Cardiac muscle cell (in vitro differentiated cells and primary cell): ENCODE measurements around the gene SLC35F6. TPM values are rescaled to one million over a fixed set of nuclear protein-coding genes. Genes with fewer than 3 reads are reported as not detected.

Source experiments
- DNase-seq, 2 donors: peaks; one replicate each; pipeline versions ENCODE4 v3.0.0 to v3.0.0-alpha.2; 2010 to 2017; ENCODE audit warnings: low read depth in 1 of 2, low spot score in 1 of 2
- H3K27ac ChIP-seq: fragments of 200-600 bp; sonication (generic); 2 replicates; pipeline ENCODE4 v1.5.1; 2016
- H3K27me3 ChIP-seq: fragments of 200-600 bp; sonication (generic); 2 replicates; pipeline ENCODE4 v1.6.0; 2016; ENCODE audit warnings: control low read depth
- H3K36me3 ChIP-seq: fragments of 200-600 bp; sonication (generic); 2 replicates; pipeline ENCODE4 v1.5.1; 2016; ENCODE audit warnings: control low read depth
- H3K4me1 ChIP-seq: fragments of 200-600 bp; sonication (generic); 2 replicates; pipeline ENCODE4 v1.8.1; 2017; ENCODE audit warnings: low read depth, mild to moderate bottlenecking, mixed run types
- H3K4me3 ChIP-seq: fragments of 200-600 bp; sonication (generic); 2 replicates; pipeline ENCODE4 v1.5.1; 2016; ENCODE audit warnings: mild to moderate bottlenecking
- H3K9me3 ChIP-seq: fragments of 200-600 bp; sonication (generic); 2 replicates; pipeline ENCODE4 v1.5.1; 2017; ENCODE audit warnings: low read depth, mild to moderate bottlenecking, control low read depth
- polyA plus RNA-seq: library from polyadenylated mRNA; unstranded; fragments of >200 nt; fragmentation: Nextera tagmentation; extraction: Ambion mirVana; gene quantifications from 2 replicates; pipeline ENCODE4 v1.2.1, GENCODE V29; 2016
- total RNA-seq: library from RNA; depleted of rRNA; stranded (reverse); fragments of >200 nt; gene quantifications from 2 replicates; pipeline ENCODE4 v1.2.3, GENCODE V29; 2016
- TF ChIP-seq, protein P1 (sequence below): IDR thresholded peaks from 2 replicates; pipeline ENCODE4 v1.5.1; 2012; ENCODE audit warnings: low read depth, mild to moderate bottlenecking, low read length

SLC35F6 gene
- total and polyA plus RNA-seq, 2 experiments from 2014 or later: 7.2 to 11.2 TPM

DNA sequence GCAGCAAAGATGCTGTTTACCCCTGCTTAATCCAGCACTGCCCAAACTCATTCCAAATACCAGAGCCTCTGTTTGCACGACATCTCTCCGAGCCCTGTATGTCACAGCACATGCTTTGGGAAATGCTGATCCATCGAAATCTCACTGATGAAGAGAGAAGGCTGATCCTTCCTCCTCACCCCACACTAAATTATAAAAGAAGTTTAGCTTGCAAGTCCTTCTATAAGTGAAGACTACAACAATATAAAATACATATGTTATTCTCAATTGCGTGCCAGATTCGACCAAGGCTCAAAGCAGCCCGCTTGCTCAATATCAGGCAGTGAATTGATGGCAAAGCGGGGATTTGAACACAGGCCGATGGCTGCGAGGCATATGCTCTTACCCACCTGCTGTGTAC, 30.7 kb upstream of the SLC35F6 start:
- no peak for DNase-seq
- TF ChIP-seq, protein P1, sequence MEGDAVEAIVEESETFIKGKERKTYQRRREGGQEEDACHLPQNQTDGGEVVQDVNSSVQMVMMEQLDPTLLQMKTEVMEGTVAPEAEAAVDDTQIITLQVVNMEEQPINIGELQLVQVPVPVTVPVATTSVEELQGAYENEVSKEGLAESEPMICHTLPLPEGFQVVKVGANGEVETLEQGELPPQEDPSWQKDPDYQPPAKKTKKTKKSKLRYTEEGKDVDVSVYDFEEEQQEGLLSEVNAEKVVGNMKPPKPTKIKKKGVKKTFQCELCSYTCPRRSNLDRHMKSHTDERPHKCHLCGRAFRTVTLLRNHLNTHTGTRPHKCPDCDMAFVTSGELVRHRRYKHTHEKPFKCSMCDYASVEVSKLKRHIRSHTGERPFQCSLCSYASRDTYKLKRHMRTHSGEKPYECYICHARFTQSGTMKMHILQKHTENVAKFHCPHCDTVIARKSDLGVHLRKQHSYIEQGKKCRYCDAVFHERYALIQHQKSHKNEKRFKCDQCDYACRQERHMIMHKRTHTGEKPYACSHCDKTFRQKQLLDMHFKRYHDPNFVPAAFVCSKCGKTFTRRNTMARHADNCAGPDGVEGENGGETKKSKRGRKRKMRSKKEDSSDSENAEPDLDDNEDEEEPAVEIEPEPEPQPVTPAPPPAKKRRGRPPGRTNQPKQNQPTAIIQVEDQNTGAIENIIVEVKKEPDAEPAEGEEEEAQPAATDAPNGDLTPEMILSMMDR: no peak
- Histone ChIP-seq H3K27me3 (no peaks in the 10 kb centered on the region), H3K4me3 (no peak overlapping the region), H3K9me3 (no peaks in the 10 kb centered on the region), H3K27ac (no peak overlapping the region), H3K36me3 (no peaks in the 10 kb centered on the region), H3K4me1 (peaks cover 3% of the 10 kb centered on the region)

DNA sequence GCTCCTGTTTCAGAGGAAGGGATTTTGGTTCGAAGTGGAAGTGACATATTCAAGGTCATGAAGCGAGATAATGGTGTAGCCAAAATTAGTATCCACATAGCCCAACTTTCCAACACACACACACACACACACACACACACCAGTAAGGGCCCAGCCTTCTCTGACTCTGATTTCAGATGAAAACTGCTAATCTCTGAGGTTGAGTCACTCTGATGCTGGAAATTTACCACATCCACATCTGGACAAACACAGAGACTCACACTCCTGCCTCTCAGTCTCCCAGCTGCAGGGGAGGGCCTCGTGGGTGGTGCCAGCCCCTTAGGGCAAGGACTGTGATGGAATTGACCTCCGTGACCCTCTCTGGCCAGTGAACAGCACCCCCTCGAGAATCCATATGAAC, 29.0 kb upstream of the SLC35F6 start:
- Histone ChIP-seq H3K36me3 (no peaks in the 10 kb centered on the region), H3K27me3 (no peaks in the 10 kb centered on the region), H3K4me3 (no peak overlapping the region), H3K9me3 (no peaks in the 10 kb centered on the region), H3K27ac (no peak overlapping the region), H3K4me1 (peaks cover 3% of the 10 kb centered on the region)
- DNase-seq: peak in 1 of 2 donors; percentile 96
- TF ChIP-seq, protein P1: no peak

DNA sequence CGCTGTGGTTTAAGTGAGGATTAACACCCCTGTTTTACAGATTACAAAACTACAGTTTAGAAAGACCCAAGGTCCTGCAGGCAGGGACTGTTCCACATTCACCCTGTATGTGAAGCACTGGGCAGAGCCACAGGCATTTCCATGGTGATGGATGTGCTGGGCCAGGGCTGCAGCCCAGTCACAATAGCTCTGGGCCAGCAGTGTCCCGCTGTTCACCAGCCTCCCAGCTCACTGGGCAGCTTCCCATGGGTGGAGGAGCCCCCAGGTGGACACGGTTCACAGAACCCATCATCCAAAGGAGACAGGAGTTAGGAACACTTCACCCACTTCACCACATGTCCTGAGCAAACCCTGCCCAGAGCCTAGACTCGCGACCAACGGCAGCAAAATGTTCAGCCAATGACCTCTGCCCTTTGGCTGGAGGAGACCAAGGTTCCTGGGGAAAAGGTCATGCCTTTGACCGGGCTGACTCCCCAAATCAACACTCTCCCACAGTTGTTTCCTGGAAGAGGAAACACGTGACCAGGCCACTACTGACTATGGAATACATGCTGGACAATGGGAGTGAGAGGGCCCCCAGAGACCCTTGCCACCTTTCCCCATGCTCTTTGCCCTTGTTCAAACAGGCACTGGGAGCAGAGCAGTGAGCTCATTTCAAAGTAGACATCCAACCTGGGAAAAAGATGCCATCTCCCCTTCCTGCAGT, 28.0 kb upstream of the SLC35F6 start:
- no peak for DNase-seq
- Histone ChIP-seq H3K27ac (no peak overlapping the region), H3K4me3 (no peak overlapping the region), H3K4me1 (peaks cover 11% of the 10 kb centered on the region), H3K9me3 (no peaks in the 10 kb centered on the region), H3K36me3 (no peaks in the 10 kb centered on the region), H3K27me3 (no peaks in the 10 kb centered on the region)
- TF ChIP-seq, protein P1: no peak

DNA sequence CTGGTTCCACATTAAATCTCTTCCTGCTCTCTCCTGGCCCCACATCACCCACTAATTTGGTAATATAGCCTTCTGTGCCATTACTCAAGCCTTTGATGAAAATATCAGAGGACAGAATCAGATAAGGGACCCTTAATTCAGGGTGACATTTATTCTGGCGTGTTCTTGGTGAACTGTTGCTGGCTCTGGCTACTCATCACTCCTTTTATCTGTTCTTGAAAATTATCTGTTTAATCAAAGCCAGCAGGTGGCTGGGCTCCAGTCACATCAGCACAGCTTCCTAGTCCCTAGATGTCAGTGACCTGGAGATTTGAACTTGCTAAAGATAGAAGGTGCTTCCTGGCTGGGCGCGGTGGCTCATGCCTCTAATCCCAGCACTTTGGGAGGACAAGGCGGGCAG, 26.9 kb upstream of the SLC35F6 start:
- DNase-seq: no peak
- no peak overlapping the region for H3K27ac ChIP-seq
- H3K27me3 ChIP-seq: no peaks in the 10 kb centered on the region
- H3K4me3 ChIP-seq: no peak overlapping the region
- peaks cover 10% of the 10 kb centered on the region for H3K4me1 ChIP-seq
- TF ChIP-seq, protein P1: no peak
- H3K9me3 ChIP-seq: no peaks in the 10 kb centered on the region
- H3K36me3 ChIP-seq: no peaks in the 10 kb centered on the region

DNA sequence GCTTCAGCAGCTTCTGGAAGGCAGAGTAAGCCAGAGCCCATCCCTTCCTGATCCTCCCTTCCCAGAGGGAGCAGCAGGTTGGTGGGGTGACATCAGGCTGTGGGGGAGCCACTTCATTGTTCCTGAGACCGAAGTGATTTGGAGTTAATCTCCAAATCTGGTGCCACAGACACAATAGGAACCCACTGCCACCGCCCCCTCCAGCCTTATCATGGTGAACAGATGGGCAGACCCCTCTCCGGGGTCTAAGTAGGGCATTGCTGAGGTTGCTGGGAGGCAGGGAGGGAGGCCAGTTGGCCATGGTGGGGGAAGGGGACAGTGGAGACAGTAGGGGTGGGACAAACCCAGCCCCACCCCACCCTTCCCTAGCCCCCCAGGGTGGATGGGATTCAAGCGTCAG, 25.6 kb upstream of the SLC35F6 start:
- Histone ChIP-seq H3K27ac (no peak overlapping the region), H3K27me3 (no peaks in the 10 kb centered on the region), H3K9me3 (no peaks in the 10 kb centered on the region), H3K4me3 (no peak overlapping the region), H3K4me1 (peaks cover 10% of the 10 kb centered on the region), H3K36me3 (no peaks in the 10 kb centered on the region)
- no peak for DNase-seq
- TF ChIP-seq, protein P1: no peak
